ENCODE measurements around the gene VEGFA.

GRCh38 chr6:43805699-43806042, 35.7 kb downstream of the VEGFA start:
- TF ChIP-seq CTCF (IDR thresholded peaks at IDR 0.05) (no peak), POLR2A (IDR thresholded peaks at IDR 0.05) (no peak)
